ENCODE measurements around the gene TNFRSF8.

Gene TNFRSF8

DNA sequence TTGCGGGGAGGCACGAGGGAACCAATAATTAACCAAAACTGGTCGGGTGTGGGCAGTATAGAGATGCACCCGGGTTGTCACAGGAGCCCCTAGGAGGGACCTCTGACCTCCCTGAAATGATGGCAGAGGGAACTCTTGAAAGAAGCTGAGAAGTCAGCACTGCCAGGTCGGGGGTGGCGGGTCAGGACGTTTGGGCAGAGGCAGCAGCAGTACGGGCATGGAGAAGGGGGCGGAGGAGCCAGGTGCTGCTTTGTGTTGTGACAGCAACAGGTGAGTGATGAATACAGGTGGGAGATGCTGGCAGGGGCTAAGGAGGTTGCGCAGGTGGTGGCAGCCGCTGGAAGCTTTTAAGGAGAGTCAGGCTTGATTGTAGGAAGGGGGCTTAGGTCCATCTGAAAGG lies 115.4 kb downstream of the TNFRSF8 start:
- no peak for DNase-seq

DNA sequence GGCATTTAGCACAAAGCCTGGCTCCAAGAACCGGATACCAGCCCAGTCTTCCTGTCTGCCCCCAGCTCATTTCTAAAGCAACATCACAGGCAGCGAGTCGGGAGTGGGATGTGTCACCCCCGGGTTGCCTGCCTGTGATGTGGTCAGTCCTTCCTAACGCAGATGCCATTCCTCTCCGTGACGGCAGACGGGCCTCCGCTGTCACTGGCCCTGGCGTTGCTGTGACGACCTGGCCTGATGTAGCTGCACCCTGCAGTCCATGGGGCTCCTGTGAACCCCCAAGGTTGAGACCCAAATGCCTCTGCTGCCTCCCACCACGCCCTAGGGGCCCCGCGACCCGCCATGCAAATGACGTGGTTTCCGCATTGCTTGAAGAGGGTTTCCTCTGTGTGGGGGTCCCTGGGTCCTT lies 116.0 kb downstream of the TNFRSF8 start:
- peak; percentile 88 for DNase-seq

DNA sequence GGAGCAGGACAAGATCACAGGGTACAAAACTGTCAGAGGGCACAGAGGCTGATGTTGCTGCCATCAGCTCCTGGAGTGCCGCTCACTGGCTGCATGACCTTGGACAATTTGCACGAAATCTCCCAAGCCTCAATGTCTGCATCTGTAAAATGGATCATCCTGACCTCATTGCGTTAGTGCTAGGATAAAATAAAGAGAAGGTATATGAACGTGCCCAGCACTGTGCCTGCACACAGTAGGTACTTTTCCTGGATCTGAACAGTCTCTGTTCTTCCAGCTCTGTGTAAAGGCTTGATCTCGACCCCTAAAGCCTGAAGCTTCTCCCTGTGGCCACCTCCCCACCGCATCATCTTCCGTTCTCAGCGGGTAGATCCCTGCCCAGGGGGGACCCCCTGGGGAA lies 116.6 kb downstream of the TNFRSF8 start:
- DNase-seq = no peak

DNA sequence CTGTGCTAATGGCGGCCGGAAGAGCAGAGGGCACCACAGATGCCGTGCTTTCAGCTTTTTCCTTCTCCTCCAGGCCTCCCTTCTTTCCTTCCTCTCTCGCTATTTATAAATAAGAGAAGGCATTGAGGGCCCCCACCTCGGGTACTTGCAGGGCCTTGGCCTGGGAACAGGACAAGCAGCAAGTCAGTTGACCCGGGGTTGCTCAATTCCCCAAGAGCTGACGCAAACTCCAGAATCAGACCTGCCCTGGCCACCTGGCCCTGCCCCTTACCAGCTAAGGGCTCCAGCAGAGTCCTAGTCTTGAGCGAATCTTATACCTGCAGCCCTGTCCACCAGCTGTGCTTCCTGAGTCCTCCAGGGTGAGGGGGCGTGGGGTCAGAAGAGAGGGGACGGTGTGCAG lies 117.2 kb downstream of the TNFRSF8 start:
- DNase-seq = no peak

DNA sequence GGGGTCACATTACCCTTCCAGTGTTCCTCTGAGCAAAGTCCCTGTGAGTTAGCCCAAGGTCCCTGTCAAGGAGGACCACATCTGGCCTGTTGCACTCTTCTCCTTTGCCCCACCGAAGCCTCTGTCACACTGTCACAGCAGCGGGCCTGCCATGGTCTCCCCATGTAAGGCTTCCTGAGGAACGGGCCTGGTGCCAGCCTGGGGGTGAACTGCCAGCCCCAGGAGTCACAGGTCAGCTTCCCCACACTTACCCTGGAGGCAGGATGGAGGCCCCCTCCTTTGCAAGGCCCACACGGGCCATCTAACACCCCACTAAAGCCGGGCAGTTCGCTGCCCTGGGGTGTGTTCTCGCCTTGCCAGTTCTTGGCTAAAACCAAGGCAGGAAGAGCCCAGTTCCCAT lies 117.8 kb downstream of the TNFRSF8 start:
- no peak for DNase-seq

DNA sequence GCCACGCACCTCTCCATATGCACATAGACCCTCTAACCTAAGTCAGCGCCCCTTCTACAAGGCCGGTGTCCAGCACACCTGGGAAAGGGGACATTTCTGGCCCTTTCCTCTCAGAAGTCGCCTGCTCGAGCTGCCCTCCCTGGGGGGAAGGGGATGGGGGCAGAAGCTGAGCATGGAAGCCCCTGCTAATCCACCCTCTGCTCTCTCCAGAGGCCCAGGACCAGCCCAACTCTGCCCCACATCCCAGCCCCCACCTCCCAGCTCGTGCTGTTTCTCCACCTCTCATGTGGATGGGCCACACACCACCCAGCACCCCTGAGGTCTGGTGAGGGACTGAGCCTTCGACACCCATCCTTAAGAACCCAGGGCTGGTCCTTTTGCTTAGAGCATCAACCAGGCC lies 118.5 kb downstream of the TNFRSF8 start:
- no peak for DNase-seq

DNA sequence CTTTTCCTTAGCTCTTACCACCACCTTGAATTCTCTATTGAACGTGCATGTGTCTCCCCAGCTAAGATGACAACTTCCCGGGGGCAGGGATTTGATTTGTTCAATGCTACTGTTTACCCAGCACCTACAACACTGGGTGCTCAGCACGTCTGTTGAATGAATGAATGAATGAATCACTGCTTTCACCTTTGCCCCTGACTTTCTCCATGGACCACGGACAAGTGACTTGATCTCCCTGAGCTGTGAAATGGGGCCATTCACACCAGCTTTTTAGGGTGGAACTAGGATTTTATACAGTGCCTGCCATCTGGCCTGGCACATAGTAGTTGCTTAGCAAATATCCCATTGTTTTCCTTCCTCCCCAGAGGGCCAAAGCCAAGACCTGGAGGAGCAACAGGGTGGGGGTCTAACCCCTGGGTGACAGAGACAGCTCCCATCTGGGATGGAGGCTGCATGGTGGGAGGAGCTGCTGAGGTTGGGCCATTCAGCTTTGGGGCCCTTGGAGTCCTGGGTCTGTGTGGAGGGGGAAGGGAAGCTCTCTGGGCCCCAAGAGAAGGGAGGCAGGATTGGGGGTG lies 119.4 kb downstream of the TNFRSF8 start:
- no peak for DNase-seq

DNA sequence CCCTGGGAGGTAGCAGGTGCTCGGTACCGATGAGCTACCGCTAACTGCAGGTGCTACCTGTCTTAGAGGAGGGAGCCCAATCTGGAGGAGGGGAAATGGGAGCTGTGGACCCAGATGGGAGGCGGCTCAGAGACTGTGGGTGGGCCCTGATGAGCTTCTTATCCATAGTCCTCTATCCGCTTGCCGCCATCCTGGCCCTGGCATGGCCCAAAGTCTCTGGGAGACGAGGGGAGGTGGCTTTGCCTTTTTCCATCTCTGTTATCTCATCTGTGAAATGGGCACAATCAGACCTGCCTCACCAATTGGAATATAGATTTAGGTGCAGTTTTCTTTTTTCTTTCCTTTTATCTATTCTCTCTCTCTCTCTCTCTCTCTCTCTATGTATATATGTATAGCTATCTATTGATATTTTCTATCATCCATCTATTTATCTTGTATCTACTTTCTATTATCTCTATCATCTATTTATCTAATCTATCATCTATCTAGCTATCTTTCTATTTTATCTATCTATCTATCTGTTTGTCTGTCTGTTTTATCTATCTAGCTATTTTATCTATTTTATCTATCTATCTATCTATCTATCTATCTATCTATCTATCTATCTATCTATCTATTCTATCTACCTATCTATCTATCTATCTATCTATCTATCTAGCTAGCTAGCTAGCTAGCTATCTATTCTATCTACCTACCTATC lies 120.1 kb downstream of the TNFRSF8 start:
- DNase-seq = no peak

DNA sequence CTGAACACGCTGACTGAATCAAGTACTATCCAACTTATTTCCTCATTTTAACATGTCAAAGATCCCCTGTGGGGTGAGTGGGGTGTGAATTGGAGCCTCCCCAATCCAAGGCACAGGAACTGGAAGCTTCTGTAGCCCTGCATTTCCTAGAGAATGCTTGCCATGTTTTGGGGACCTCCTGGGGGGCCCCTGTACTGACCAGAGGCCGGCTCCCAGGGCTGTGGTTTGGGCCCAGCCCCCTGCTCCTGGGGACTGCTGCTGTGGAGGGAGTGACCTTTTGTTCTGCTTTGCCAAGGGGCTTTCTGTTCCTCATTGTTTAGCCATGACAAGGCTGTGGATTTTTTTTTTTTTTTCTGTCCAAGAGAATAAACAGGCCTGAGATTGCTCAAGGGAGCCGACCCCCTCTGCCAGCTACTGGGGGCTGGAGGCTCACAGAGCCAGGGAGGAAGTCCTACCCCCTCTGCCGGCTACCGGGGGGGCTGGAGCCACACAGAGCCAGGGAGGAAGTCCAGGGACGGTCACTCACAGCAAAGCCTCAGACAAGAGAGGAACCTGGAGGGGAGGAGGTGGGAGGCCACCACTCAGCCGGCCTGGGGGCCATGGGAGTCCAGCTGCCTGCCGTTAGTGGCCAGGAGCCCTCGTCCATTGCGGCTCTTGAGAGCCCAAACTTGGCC lies 121.0 kb downstream of the TNFRSF8 start:
- no peak for DNase-seq

DNA sequence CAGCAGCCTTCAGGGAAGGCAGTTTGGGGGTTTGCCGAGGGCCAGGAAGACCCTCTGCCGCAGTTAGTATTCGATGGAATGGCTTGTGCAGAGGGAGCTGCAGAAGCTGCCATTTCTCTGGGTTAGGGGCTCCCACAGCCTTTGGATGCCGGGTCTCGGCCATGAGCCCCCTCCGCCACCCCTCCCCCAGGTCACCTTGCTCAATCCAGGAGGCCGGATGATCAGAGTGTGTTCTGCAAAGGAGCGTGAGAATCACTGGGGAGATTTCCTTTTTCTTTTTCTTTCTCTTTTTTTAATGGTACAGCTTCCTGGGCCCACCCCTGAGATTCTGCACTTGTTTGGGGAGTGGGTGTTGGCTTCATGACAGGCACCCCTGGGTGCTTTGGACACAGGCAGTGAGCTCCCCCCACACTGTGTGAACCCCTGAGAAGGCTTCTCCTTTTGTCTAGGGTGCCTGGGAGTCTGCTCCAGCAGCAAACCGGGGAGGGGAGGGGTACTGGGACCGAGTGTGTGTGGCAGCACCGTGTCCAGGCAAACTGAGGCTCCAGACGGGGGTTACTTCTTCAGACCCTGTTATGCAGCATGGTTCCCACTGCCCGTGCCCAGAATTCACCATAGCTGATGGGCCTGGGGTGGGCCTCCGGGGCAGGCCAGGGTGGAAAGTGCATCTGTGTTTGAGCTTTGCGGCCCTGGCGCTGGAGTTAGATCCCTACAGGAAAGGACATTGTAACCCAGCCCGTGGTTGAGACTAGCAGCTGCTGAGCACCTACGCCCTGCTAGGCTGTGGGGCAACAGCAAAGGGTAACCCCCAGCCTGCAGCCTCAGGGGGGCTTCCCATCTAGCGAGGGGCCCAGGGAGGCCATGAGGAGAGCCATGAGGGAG lies 122.2 kb downstream of the TNFRSF8 start:
- DNase-seq = no peak

DNA sequence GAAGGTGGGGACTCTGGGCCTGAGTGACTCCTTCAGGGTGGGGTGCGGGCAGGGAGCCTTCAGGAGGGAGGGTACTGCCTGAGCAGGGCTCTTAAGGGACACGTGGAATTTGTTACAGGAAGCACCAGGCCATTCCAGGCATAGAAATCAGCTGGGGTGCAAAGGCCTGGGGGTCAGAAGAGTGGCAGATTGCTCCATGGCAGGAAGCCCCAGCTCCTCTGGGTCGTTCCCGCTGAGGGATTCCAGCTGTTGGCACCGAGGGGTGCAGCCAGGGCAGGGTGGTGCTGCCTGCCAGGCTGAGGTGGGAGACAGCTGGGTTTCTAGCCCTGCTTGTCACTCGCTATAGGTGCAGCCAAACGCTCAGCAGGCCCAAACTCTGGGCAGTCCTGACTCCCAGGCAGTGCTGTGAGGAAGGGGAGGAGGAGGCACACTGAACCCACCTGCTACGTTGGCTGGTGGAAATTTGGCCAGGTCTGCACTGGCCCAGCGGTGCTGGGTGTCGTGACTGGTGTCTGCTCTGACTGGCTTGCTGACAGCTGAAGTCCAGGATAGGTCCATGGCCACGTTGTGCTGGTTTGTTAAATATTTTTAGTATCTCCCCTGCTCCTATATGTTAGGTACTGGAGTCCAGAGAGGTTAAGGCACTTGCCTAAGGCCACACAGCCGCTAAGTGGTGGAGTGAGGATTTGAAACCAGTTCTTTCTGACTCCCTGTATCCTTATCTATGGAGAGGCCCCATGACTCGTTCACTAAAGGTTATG lies 123.0 kb downstream of the TNFRSF8 start:
- no peak for DNase-seq

DNA sequence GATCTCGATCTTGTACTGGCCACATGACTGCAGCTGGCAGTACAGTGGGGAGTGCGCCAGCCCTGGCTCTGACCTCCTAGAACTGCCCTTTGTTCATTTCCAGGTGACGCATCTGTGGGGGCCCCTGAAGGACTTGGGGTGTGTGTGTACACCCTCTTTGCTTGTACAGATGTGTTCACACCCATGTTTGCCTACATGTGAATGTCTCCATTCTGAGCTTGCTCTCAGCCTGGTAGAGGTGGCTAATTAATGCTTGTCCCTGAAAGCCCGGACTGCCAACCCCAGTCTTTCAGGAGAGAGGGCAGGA lies 123.5 kb downstream of the TNFRSF8 start:
- DNase-seq = no peak

DNA sequence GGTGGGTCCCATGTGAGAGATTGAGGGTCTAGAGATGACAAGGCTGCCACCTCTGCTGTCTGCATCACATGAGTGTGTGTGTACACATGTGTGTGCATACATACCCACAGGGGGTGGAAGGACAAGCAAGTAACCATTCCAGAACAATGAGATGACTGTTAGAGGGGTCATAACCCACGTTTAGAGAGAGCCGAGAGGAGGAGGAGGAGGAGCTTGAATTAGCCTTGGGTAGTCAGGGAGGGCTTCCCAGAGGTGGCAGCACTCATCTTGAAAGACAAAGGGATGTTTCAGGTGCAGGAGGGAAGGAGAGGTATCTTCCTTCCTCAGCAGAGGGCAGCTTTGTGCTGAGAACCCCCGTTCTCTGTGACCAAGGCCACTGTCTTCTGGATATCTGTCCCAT lies 125.0 kb downstream of the TNFRSF8 start:
- no peak for DNase-seq

DNA sequence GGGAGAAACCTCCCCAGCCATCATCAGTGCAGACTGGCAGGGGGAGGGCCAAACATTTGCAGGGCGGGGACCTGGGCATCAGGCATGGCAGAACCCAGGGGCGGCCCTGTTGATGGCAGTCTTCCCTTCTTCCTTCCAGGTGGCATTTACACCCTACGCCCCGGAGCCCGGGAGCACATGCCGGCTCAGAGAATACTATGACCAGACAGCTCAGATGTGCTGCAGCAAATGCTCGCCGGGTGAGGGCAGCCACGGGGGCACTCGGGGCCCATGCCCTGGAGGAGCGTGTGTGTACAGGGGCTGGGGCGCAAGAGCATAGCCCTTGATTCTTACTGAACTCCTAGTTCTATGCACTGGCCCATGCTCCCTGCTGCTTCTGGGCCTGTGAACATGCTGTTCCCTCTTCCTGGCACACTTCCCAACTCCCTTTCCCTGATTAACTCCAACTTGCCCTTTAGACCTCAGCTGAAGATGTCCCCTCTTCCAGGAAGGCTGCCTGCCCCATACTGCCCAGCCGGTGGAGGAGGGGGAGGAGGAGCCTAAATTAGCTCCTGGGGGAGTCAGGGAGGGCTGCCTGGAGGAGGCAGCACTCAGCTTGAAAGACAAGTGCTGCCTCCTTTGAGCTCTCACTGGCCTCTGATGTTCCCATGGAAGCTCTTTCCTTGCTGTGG lies 125.7 kb downstream of the TNFRSF8 start:
- no peak for DNase-seq

DNA sequence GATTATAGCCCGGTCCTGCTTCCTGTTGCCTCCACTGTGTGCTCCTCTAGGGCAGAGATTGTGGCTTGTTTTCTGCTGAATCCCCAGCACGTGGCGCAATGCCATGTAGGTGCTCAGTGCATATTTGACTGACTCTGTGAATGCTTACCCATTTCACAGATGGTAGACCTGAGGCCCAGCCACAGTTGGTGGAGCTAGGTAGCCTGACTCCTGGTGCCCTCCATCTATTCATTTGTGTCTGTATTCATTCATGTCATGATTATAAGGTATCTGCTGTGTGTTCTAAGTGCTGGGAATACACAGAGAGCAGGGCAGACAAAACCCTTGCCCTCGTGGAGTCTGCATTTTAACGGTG lies 126.2 kb downstream of the TNFRSF8 start:
- DNase-seq = no peak

DNA sequence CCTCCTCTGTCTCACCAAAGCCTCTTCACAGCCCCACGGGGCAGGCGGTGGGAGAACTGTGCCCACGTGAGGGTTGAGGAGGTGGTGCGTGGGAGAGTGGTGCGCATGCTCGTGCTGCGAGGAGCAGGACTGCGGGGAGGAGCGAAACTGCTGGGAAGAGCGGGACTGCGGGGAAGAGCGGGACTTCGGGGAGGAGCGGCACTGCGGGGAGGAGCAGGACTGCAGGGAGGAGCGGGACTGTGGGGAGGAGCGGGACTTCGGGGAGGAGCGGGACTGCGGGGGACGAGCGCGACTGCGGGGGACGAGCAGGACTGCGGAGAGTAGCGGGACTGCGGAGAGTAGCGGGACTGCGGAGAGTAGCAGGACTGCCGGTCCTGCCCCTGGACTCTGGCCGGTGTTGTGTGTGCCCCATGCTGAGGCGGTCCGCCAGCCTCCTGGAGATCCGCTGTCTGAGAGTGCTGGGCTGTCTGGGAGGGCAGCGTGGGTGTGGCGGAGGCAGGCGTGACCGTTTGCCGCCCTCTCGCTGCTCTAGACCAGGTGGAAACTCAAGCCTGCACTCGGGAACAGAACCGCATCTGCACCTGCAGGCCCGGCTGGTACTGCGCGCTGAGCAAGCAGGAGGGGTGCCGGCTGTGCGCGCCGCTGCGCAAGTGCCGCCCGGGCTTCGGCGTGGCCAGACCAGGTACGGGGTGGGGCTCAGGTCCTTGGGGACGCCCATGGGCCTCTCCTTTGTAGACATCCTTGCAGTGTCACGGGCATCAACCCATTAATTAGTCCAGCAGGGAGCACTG lies 128.3 kb downstream of the TNFRSF8 start:
- DNase-seq = no peak

All from activated T-cell treated with anti-CD3 and anti-CD28 coated beads, Interleukin-2, amount 50 U/mL, for 1 hour (primary cell).